Activated CD4-positive, alpha-beta T cell treated with anti-CD3 and anti-CD28 coated beads for 36 hours (primary cell): Measurements from ENCODE around the gene MGAT5. TPM values are rescaled to one million over a fixed set of nuclear protein-coding genes. Genes with fewer than 3 reads are reported as not detected.
"Not testable (repeated sequence)": the region's sequence is repeated elsewhere in the genome, so short reads cannot be mapped to it uniquely, and the experiment has no call there.

Source experiments
- ATAC-seq: fragments of 200-7000 bp; cut with Tn5 transposase; one replicate; pipeline ENCODE4 v1.10.0; 2021; ENCODE audit warnings: mild to moderate bottlenecking, moderate library complexity
- CTCF ChIA-PET: fragments of 350-600 bp; sonication (Branson Sonifier 250); formaldehyde crosslinking; loops from one replicate; lab custom pipeline; 2021; ENCODE audit warnings: antibody characterized with exemption; lab: Charles Lee
- POLR2A ChIA-PET: fragments of 350-600 bp; sonication (Branson Sonifier 250); formaldehyde crosslinking; loops from one replicate; lab custom pipeline; 2021; ENCODE audit warnings: antibody characterized with exemption, inconsistent platforms; lab: Charles Lee
- DNase-seq: peaks from one replicate; pipeline ENCODE4 v3.0.0-alpha.2; 2020
- H3K27ac Mint-ChIP-seq: one replicate; pipeline ENCODE4 v1.8.0; 2021; ENCODE audit warnings: mixed read lengths
- H3K27me3 Mint-ChIP-seq: one replicate; pipeline ENCODE4 v1.8.0; 2021; ENCODE audit warnings: mixed read lengths
- H3K36me3 Mint-ChIP-seq: one replicate; pipeline ENCODE4 v1.8.0; 2021; ENCODE audit warnings: low read depth, mixed read lengths
- H3K4me1 Mint-ChIP-seq: one replicate; pipeline ENCODE4 v1.8.0; 2021; ENCODE audit warnings: mixed read lengths
- H3K4me3 Mint-ChIP-seq: one replicate; pipeline ENCODE4 v1.8.0; 2021; ENCODE audit warnings: mild to moderate bottlenecking, moderate library complexity, mixed read lengths
- H3K9me3 Mint-ChIP-seq: one replicate; pipeline ENCODE4 v1.8.0; 2021; ENCODE audit warnings: low read depth, mixed read lengths
- intact Hi-C, 2 experiments: fragments of 100-400 bp; cut with DNase I in 1 of 2; cut with micrococcal nuclease in 1 of 2; formaldehyde crosslinking; loops; one replicate each; pipeline versions ENCODE4 v1.14.2 to v1.15.1; 2022 to 2024; cut with DNase I, micrococcal nuclease
- total RNA-seq, 2 experiments: library from RNA; stranded (reverse); gene quantifications; one replicate each; pipeline ENCODE4 v1.2.3, GENCODE V29; 2021

MGAT5 gene
- total RNA-seq, 2 experiments from 2014 or later, result 22.2 to 25.7 TPM

GRCh38 chr2:134287323-134287722, 33.5 kb downstream of the MGAT5 start:
- intact Hi-C loops, result loop anchor here (2.0 to 5.0 kb wide), 2 partner anchors 55 to 125 kb away; no protein-coding TSS in a partner anchor
- DNase-seq (peak; percentile 55), ATAC-seq (peak; percentile 27)
- Mint-ChIP-seq H3K4me3 (no peak overlapping the region), H3K4me1 (peaks cover 31% of the 10 kb centered on the region), H3K27me3 (no peaks in the 10 kb centered on the region), H3K27ac (peak overlapping the region; percentile 32), H3K9me3 (no peaks in the 10 kb centered on the region), H3K36me3 (peaks cover 5% of the 10 kb centered on the region)
- ChIA-PET POLR2A (no interaction called here), CTCF (interaction anchor here (0.7 kb wide), 1 partner anchor 24 kb away, joined by 3 read pairs; no protein-coding TSS in a partner anchor)

GRCh38 chr2:134288814-134289213, 34.9 kb downstream of the MGAT5 start:
- H3K27me3 Mint-ChIP-seq, result no peaks in the 10 kb centered on the region
- H3K4me3 Mint-ChIP-seq, result no peak overlapping the region
- H3K27ac Mint-ChIP-seq, result no peak overlapping the region

GRCh38 chr2:134289225-134289624, 35.4 kb downstream of the MGAT5 start:
- Mint-ChIP-seq H3K4me3 (no peak overlapping the region), H3K4me1 (peaks cover 12% of the 10 kb centered on the region), H3K27ac (no peak overlapping the region), H3K9me3 (no peaks in the 10 kb centered on the region), H3K27me3 (no peaks in the 10 kb centered on the region), H3K36me3 (peaks cover 9% of the 10 kb centered on the region)
- DNase-seq, result peak; percentile 51
- intact Hi-C loops, result loop anchor here in 1 of 2 experiments (5.0 kb wide), 1 partner anchor 123 kb away; no protein-coding TSS in a partner anchor
- ChIA-PET POLR2A (no interaction called here), CTCF (interaction anchor here (1.2 to 2.3 kb wide), 3 partner anchors 43 to 171 kb away, joined by 3 to 7 read pairs (median 6); no protein-coding TSS in a partner anchor)
- peak; percentile 30 for ATAC-seq

More at GRCh38 chr2:134288814-134289213, 34.9 kb downstream of the MGAT5 start:
- peak; percentile 17 for DNase-seq
- Mint-ChIP-seq H3K36me3 (peaks cover 7% of the 10 kb centered on the region), H3K9me3 (no peaks in the 10 kb centered on the region), H3K4me1 (peaks cover 16% of the 10 kb centered on the region)
- no peak for ATAC-seq
- intact Hi-C loops, result loop anchor here in 1 of 2 experiments (5.0 kb wide), 1 partner anchor 123 kb away; no protein-coding TSS in a partner anchor
- ChIA-PET POLR2A (no interaction called here), CTCF (interaction anchor here (1.2 to 2.3 kb wide), 3 partner anchors 43 to 170 kb away, joined by 3 to 7 read pairs (median 6); no protein-coding TSS in a partner anchor)

GRCh38 chr2:134290358-134290757, 36.5 kb downstream of the MGAT5 start:
- peak; percentile 66 for ATAC-seq
- Mint-ChIP-seq H3K27ac (no peak overlapping the region), H3K4me3 (no peak overlapping the region), H3K9me3 (no peaks in the 10 kb centered on the region), H3K36me3 (peaks cover 10% of the 10 kb centered on the region), H3K27me3 (no peaks in the 10 kb centered on the region), H3K4me1 (peaks cover 7% of the 10 kb centered on the region)
- peak; percentile 22 for DNase-seq
- CTCF ChIA-PET, result interaction anchor here (0.9 to 2.3 kb wide), 9 partner anchors 10 to 172 kb away, joined by 3 to 7 read pairs (median 3); no protein-coding TSS in a partner anchor
- intact Hi-C loops, result loop anchor here (1.0 to 2.0 kb wide), 5 partner anchors 11 to 172 kb away; no protein-coding TSS in a partner anchor
- POLR2A ChIA-PET, result no interaction called here

GRCh38 chr2:134292514-134292913, 38.6 kb downstream of the MGAT5 start:
- peaks cover 1% of the 10 kb centered on the region for H3K9me3 Mint-ChIP-seq
- no peak for ATAC-seq
- intact Hi-C loops, result no loop called here
- no peak overlapping the region for H3K4me3 Mint-ChIP-seq
- peaks cover 2% of the 10 kb centered on the region for H3K4me1 Mint-ChIP-seq
- DNase-seq, result no peak
- H3K27me3 Mint-ChIP-seq, result no peaks in the 10 kb centered on the region
- H3K27ac Mint-ChIP-seq, result no peak overlapping the region
- POLR2A ChIA-PET, result no interaction called here
- peaks cover 10% of the 10 kb centered on the region for H3K36me3 Mint-ChIP-seq
- CTCF ChIA-PET, result interaction anchor here (1.1 to 2.0 kb wide), 2 partner anchors 47 to 49 kb away, joined by 3 to 5 read pairs; no protein-coding TSS in a partner anchor

- peaks cover 13% of the 10 kb centered on the region for H3K36me3 Mint-ChIP-seq
- peaks cover 4% of the 10 kb centered on the region for H3K4me1 Mint-ChIP-seq
- H3K27me3 Mint-ChIP-seq, result no peaks in the 10 kb centered on the region
- no peak overlapping the region for H3K27ac Mint-ChIP-seq
- ChIA-PET CTCF (interaction anchor here (2.0 kb wide), 1 partner anchor 48 kb away, joined by 5 read pairs; no protein-coding TSS in a partner anchor), POLR2A (interaction anchor here (0.7 kb wide), 1 partner anchor 1512 kb away, joined by 3 read pairs; no protein-coding TSS in a partner anchor)
- intact Hi-C loops, result no loop called here
- no peak for ATAC-seq
- no peak overlapping the region for H3K4me3 Mint-ChIP-seq
- peaks cover 1% of the 10 kb centered on the region for H3K9me3 Mint-ChIP-seq
- DNase-seq, result no peak
These were observed 40.1 kb downstream of the MGAT5 start for GRCh38 chr2:134293719-134294537.

GRCh38 chr2:134294598-134294997, 40.7 kb downstream of the MGAT5 start:
- ATAC-seq, H3K9me3 Mint-ChIP-seq, CTCF ChIA-PET, intact Hi-C loops, DNase-seq, H3K4me1 Mint-ChIP-seq, H3K27ac Mint-ChIP-seq, POLR2A ChIA-PET, H3K4me3 Mint-ChIP-seq, H3K27me3 Mint-ChIP-seq: not testable (repeated sequence)
- peaks cover 15% of the 10 kb centered on the region for H3K36me3 Mint-ChIP-seq

- H3K9me3 Mint-ChIP-seq, result peaks cover 1% of the 10 kb centered on the region
- intact Hi-C loops, result no loop called here
- ChIA-PET CTCF (interaction anchor here (0.8 kb wide), 1 partner anchor 45 kb away, joined by 4 read pairs; no protein-coding TSS in a partner anchor), POLR2A (no interaction called here)
- no peak for ATAC-seq
- H3K27ac Mint-ChIP-seq, result no peak overlapping the region
- peaks cover 13% of the 10 kb centered on the region for H3K4me1 Mint-ChIP-seq
- H3K36me3 Mint-ChIP-seq, result peaks cover 16% of the 10 kb centered on the region
- H3K4me3 Mint-ChIP-seq, result no peak overlapping the region
- no peak for DNase-seq
- H3K27me3 Mint-ChIP-seq, result no peaks in the 10 kb centered on the region
These were observed 41.6 kb downstream of the MGAT5 start for GRCh38 chr2:134295441-134295840.

GRCh38 chr2:134296301-134296700, 42.4 kb downstream of the MGAT5 start:
- peaks cover 22% of the 10 kb centered on the region for H3K4me1 Mint-ChIP-seq
- no peak overlapping the region for H3K27ac Mint-ChIP-seq
- DNase-seq, result no peak
- intact Hi-C loops, result no loop called here
- peaks cover 1% of the 10 kb centered on the region for H3K9me3 Mint-ChIP-seq
- peaks cover 14% of the 10 kb centered on the region for H3K36me3 Mint-ChIP-seq
- POLR2A ChIA-PET, result no interaction called here
- CTCF ChIA-PET, result interaction anchor here (0.8 to 2.6 kb wide), 2 partner anchors 44 to 178 kb away, joined by 4 to 7 read pairs; no protein-coding TSS in a partner anchor
- H3K4me3 Mint-ChIP-seq, result no peak overlapping the region
- H3K27me3 Mint-ChIP-seq, result no peaks in the 10 kb centered on the region
- ATAC-seq, result no peak

GRCh38 chr2:134299334-134299733, 45.5 kb downstream of the MGAT5 start:
- no peak overlapping the region for H3K27ac Mint-ChIP-seq
- ChIA-PET POLR2A (no interaction called here), CTCF (interaction anchor here (0.5 to 2.2 kb wide), 2 partner anchors 35 to 56 kb away, joined by 3 to 6 read pairs; no protein-coding TSS in a partner anchor)
- no peaks in the 10 kb centered on the region for H3K27me3 Mint-ChIP-seq
- no peak for DNase-seq
- peaks cover 46% of the 10 kb centered on the region for H3K4me1 Mint-ChIP-seq
- peaks cover 1% of the 10 kb centered on the region for H3K9me3 Mint-ChIP-seq
- no peak for ATAC-seq
- peaks cover 18% of the 10 kb centered on the region for H3K36me3 Mint-ChIP-seq
- no peak overlapping the region for H3K4me3 Mint-ChIP-seq
- intact Hi-C loops, result no loop called here

- Mint-ChIP-seq H3K27me3 (no peaks in the 10 kb centered on the region), H3K4me1 (peaks cover 56% of the 10 kb centered on the region), H3K9me3 (peaks cover 1% of the 10 kb centered on the region), H3K4me3 (no peak overlapping the region), H3K27ac (no peak overlapping the region), H3K36me3 (peaks cover 18% of the 10 kb centered on the region)
- ChIA-PET CTCF (interaction anchor here (1.0 to 2.2 kb wide), 5 partner anchors 10 to 57 kb away, joined by 3 to 8 read pairs (median 6); no protein-coding TSS in a partner anchor), POLR2A (no interaction called here)
- ATAC-seq, result no peak
- intact Hi-C loops, result loop anchor here (2.0 to 5.0 kb wide), 3 partner anchors 18 to 83 kb away; no protein-coding TSS in a partner anchor
- DNase-seq, result no peak
These were observed 46.7 kb downstream of the MGAT5 start for GRCh38 chr2:134300585-134300984.
